HUES64 (cell line): Measurements from ENCODE around the gene RASA3.

Source experiments
- H3K27ac ChIP-seq: 2 replicates; pipeline ENCODE4 v1.7.0; 2013; ENCODE audit warnings: low read depth, low read length, inconsistent platforms
- H3K27me3 ChIP-seq: 2 replicates; pipeline ENCODE4 v1.6.1; 2013; ENCODE audit warnings: mild to moderate bottlenecking, low read length; ENCODE audit not compliant: insufficient read depth
- H3K36me3 ChIP-seq: 2 replicates; pipeline ENCODE4 v1.6.1; 2013; ENCODE audit warnings: mild to moderate bottlenecking, low read length; ENCODE audit not compliant: insufficient read depth
- H3K4me1 ChIP-seq: 2 replicates; pipeline ENCODE4 v1.6.1; 2013; ENCODE audit warnings: mild to moderate bottlenecking, low read length, moderate library complexity; ENCODE audit not compliant: insufficient read depth
- H3K4me3 ChIP-seq: 2 replicates; pipeline ENCODE4 v1.5.1; 2013; ENCODE audit warnings: mild to moderate bottlenecking, low read length, moderate library complexity
- H3K9ac ChIP-seq: 2 replicates; pipeline ENCODE4 v1.6.1; 2013; ENCODE audit warnings: mild to moderate bottlenecking, low read depth, low read length
- H3K9me3 ChIP-seq: 2 replicates; pipeline ENCODE4 v1.6.1; 2013; ENCODE audit warnings: low read depth, low read length; ENCODE audit not compliant: insufficient read depth
- WGBS: fragments of 150-250, 120-280 bp; methylation state at CpG from one replicate; pipeline ENCODE4 v1.1.7; 2013; ENCODE audit warnings: missing lambda C conversion rate; 5-methylcytosine and 5-hydroxymethylcytosine counted together

The RASA3 gene

DNA sequence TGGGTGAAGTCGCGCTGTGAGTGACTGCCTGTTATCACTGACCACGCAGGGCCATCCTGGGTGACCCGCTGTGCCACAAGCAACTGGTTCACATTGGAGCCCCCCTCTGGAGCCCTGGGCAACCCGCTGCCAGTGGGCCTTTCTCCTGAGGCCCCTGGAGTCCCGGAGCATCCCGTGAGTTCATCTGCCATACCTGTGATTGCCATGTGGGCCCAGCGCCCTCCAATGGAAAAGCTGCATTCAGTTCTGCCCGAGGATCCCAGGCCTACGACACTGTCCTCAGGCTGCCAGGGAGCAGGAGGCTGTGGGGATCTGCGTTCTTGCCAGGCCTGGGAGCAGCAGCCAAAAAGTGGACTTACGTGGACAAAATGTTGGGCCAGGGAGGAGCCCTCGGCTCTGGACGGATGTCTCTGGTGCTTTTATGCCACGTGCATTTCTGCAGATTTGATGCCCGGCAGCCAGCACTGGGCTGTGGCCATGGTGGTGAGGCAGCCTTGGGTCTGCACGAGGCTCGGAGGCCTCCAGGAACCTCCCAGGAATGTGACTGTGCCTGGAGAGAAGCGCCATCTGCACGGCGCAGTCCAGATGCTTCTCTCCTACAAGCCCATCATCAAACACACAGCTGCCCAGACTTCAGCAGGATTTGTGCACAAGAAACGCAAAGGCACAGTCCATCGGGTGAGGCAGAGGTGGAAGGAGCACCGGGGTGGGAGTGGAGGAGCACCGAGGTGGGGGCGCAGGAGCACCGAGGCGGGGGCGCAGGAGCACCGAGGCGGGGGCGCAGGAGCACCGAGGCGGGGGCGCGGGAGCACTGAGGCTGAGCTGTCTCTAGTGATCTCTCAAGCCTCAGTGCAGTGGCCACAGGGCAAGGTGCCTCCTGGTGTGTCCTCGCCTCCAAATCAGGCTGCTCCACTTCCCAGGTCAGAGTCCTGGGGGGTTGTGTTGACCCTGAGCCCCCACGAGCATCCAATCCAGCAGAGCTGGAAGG, 202.5 kb downstream of the RASA3 start:
- no peak overlapping the region for H3K27ac ChIP-seq
- no peak overlapping the region for H3K4me3 ChIP-seq
- H3K4me1 ChIP-seq = peaks cover 4% of the 10 kb centered on the region; the same call in 1 of the 2 replicates
- no peaks in the 10 kb centered on the region for H3K36me3 ChIP-seq
- H3K27me3 ChIP-seq = no peaks in the 10 kb centered on the region
- 92% methylated on average over 38 of the region's 38 CpGs for WGBS
- no peak overlapping the region for H3K9ac ChIP-seq
- H3K9me3 ChIP-seq = no peaks in the 10 kb centered on the region

DNA sequence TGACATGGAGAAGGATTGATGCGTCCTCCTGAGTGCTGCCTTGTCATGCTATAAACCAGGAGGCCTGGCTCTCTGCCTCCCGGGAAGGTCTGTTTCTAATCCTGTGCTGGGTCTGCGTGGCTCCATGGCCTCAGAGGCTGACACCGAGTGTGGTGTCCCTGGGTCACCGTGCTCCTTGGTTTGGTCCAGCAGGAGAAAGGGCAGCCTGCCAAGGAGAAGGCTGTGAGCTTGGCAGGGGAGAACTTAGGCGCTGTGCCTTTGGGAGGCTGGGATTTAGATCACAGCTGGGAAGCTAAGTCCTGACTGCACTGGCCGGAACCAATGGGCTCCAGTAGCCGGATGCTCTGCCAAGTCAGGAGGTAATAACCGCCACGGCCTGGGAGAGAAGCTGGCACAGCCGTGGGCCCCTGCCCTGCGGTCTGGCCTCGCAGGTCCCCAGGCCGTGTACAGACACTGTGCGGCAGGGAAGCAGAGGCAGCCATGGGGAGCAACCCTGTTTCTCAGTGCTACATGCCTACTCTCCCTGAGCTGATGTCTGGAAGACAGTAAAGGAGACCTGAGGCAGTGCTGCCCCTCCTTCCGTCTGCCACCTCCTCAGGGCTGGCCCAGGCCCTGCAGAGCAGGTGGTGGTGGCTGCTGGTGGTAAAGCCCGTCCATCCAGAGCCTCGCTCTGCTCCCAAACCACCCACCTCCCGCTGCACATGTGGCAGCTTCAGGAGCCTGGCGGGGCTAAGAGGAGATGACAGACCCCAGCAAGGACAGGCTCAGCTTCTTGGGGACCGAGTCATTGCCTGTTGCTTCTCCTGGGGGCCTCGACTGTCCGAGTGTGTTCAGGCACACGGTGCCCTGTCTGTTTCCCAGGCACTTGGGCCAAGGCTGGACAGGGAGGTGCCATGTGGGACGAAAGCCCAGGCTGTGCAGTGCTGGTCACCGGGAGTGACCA, 203.5 kb downstream of the RASA3 start:
- no peaks in the 10 kb centered on the region for H3K4me1 ChIP-seq
- no peaks in the 10 kb centered on the region for H3K27me3 ChIP-seq
- H3K4me3 ChIP-seq = no peak overlapping the region
- H3K9me3 ChIP-seq = no peaks in the 10 kb centered on the region
- 93% methylated on average over 26 of the region's 26 CpGs for WGBS
- H3K27ac ChIP-seq = no peak overlapping the region
- H3K36me3 ChIP-seq = no peaks in the 10 kb centered on the region
- no peak overlapping the region for H3K9ac ChIP-seq
